HEK293T (cell line): ENCODE data around the gene SRP14.
A peak's percentile ranks its signal among the peaks of the same experiment; 100 is the strongest.
"Not testable (repeated sequence)": the region's sequence is repeated elsewhere in the genome, so short reads cannot be mapped to it uniquely, and the experiment has no call there.

Experiments
- CTCF ChIA-PET: fragments of 350-600 bp; formaldehyde crosslinking; extraction: SDS; loops from one replicate; lab custom pipeline; 2021; ENCODE audit warnings: antibody characterized with exemption, inconsistent platforms; lab: Yijun Ruan, JAX
- POLR2A ChIA-PET: fragments of 350-600 bp; formaldehyde crosslinking; extraction: SDS; loops from one replicate; lab custom pipeline; 2020; ENCODE audit warnings: antibody characterized with exemption, inconsistent platforms; lab: Yijun Ruan, JAX
- DNase-seq: peaks from one replicate; pipeline ENCODE4 v3.0.0; 2012; ENCODE audit warnings: mixed read lengths; ENCODE audit errors: extremely low spot score
- ARNT ChIP-seq: fragments of 450-650 bp; IDR thresholded peaks from 2 replicates; pipeline ENCODE4 v1.6.1; 2017; ENCODE audit warnings: mild to moderate bottlenecking
- BHLHE40 ChIP-seq: fragments of 450-650 bp; IDR thresholded peaks from 2 replicates; pipeline ENCODE4 v1.6.1; 2016; ENCODE audit warnings: mild to moderate bottlenecking, moderate library complexity, borderline replicate concordance
- CTBP1 ChIP-seq: fragments of 450-650 bp; IDR thresholded peaks from 2 replicates; pipeline ENCODE4 v1.6.1; 2016; ENCODE audit warnings: borderline replicate concordance
- ELF4 ChIP-seq: fragments of 450-650 bp; IDR thresholded peaks from 2 replicates; pipeline ENCODE4 v1.6.1; 2017; ENCODE audit warnings: antibody characterized with exemption
- FOXA1 ChIP-seq: fragments of 450-650 bp; IDR thresholded peaks from 2 replicates; pipeline ENCODE4 v1.6.1; 2016; ENCODE audit warnings: mild to moderate bottlenecking
- FOXK2 ChIP-seq: fragments of 450-650 bp; IDR thresholded peaks from 2 replicates; pipeline ENCODE4 v1.6.1; 2016; ENCODE audit warnings: mild to moderate bottlenecking
- FOXM1 ChIP-seq: fragments of 450-650 bp; IDR thresholded peaks from 2 replicates; pipeline ENCODE4 v1.6.1; 2017; ENCODE audit warnings: mild to moderate bottlenecking, borderline replicate concordance
- HDGF ChIP-seq: fragments of 450-650 bp; IDR thresholded peaks from 2 replicates; pipeline ENCODE4 v1.6.1; 2017; ENCODE audit warnings: antibody characterized with exemption, borderline replicate concordance
- L3MBTL2 ChIP-seq: fragments of 450-650 bp; conservative IDR thresholded peaks from 2 replicates; pipeline ENCODE4 v1.6.1; 2016; ENCODE audit warnings: mild to moderate bottlenecking
- LEF1 ChIP-seq: fragments of 450-650 bp; IDR thresholded peaks from 2 replicates; pipeline ENCODE4 v1.6.1; 2017; ENCODE audit warnings: mild to moderate bottlenecking, borderline replicate concordance
- NFRKB ChIP-seq: fragments of 450-650 bp; IDR thresholded peaks from 2 replicates; pipeline ENCODE4 v1.6.1; 2016; ENCODE audit warnings: mild to moderate bottlenecking, moderate library complexity
- PKNOX1 ChIP-seq: fragments of 450-650 bp; IDR thresholded peaks from 2 replicates; pipeline ENCODE4 v1.6.1; 2016
- SP1 ChIP-seq: fragments of 450-650 bp; IDR thresholded peaks from 2 replicates; pipeline ENCODE4 v1.6.1; 2017
- SUZ12 ChIP-seq: fragments of 450-650 bp; IDR thresholded peaks from 2 replicates; pipeline ENCODE4 v1.6.1; 2016; ENCODE audit warnings: mild to moderate bottlenecking
- TARDBP ChIP-seq: fragments of 450-650 bp; IDR thresholded peaks from 2 replicates; pipeline ENCODE4 v1.6.1; 2016
- ZNF384 ChIP-seq: fragments of 450-650 bp; IDR thresholded peaks from 2 replicates; pipeline ENCODE4 v1.6.1; 2016

The SRP14 gene

DNA sequence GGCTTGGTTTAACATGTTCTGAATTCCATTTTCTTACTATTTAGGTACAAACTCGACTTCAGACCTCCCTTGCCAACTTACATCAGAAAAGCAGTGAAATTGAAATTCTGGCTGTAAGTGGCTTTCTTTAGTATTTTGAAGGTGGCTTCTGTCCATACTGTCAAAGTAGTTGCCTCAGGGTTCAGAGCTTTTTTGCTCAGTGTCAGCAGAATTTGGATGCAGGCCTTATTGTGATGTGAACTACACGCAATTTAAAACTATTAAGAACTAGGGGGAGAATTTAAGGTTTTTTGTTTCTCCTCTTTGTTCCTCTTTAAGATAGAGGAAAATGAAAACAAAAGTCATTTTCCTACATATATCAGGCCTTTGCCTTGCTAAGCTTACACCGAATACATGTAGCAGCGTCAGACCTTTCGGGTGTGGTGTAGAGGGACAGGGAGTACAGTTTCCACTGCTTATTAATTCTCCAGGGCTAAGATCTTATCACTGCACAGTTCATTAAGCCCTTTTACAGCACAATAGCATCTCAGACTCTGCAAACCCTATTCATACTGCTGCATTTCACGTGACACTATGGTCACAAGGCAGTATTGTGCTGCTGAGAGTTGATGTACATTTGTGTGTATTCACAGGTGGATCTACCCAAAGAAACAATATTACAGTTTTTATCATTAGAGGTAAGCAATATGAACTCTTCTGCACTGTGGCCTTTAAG, 6.7 kb downstream of the SRP14 start:
- no peak for TF ChIP-seq PKNOX1
- no peak for TF ChIP-seq SP1
- TF ChIP-seq FOXK2 = no peak
- no peak for TF ChIP-seq CTBP1
- TF ChIP-seq L3MBTL2 = no peak
- no peak for TF ChIP-seq HDGF
- no peak for DNase-seq
- ChIA-PET CTCF (interaction anchor here (0.6 kb wide), 1 partner anchor 63 kb away, joined by 10 read pairs; no protein-coding TSS in a partner anchor), POLR2A (no interaction called here)

- CTCF ChIA-PET = no interaction called here
- POLR2A ChIA-PET = no interaction called here
Measured at GRCh38 chr15:40031300-40031699, 7.7 kb downstream of the SRP14 start.

GRCh38 chr15:40029979-40030893, 8.7 kb downstream of the SRP14 start:
- POLR2A ChIA-PET = interaction anchor here (1.0 kb wide), 1 partner anchor 96 kb away, joined by 3 read pairs; no protein-coding TSS in a partner anchor
- CTCF ChIA-PET = interaction anchor here (1.0 kb wide), 1 partner anchor 280 kb away, joined by 3 read pairs; no protein-coding TSS in a partner anchor
- TF ChIP-seq SP1 = no peak
- TF ChIP-seq ARNT = no peak
- TF ChIP-seq ELF4 = no peak
- TF ChIP-seq SUZ12 = no peak
- no peak for TF ChIP-seq FOXA1
- DNase-seq = peak; percentile 24

More at GRCh38 chr15:40031300-40031699, 7.7 kb downstream of the SRP14 start:
- TF ChIP-seq LEF1 (no peak), FOXA1 (no peak)
- no peak for DNase-seq

DNA sequence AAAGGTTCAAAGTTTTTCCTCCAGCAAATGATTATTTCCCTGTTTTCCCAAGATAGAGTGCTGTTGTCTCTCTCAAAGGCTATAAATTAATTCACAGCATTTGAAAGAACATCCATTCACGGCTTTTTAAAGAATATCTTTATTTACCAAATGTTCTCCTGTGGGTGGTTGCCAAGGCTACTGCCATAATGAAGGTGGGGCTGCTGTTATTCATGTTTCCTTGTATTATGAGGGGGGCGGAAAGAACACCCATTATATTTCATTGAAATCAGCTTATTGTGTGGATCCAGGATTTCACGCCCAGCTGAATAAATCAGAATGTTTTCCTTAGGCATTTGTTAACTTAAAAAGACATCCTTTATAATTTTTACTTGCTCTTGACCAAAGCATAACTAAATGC, 10.1 kb downstream of the SRP14 start:
- POLR2A ChIA-PET = no interaction called here
- no peak for DNase-seq
- TF ChIP-seq FOXA1 = no peak
- TF ChIP-seq ZNF384 = no peak
- no peak for TF ChIP-seq TARDBP
- no peak for TF ChIP-seq ARNT
- no peak for TF ChIP-seq SP1
- CTCF ChIA-PET = interaction anchor here (0.6 kb wide), 1 partner anchor 9 kb away, joined by 3 read pairs; no protein-coding TSS in a partner anchor

- no peak for TF ChIP-seq SUZ12
- no peak for TF ChIP-seq NFRKB
- no peak for TF ChIP-seq CTBP1
- CTCF ChIA-PET = no interaction called here
- DNase-seq = no peak
- POLR2A ChIA-PET = no interaction called here
Measured at GRCh38 chr15:40028193-40028592, 10.8 kb downstream of the SRP14 start.

DNA sequence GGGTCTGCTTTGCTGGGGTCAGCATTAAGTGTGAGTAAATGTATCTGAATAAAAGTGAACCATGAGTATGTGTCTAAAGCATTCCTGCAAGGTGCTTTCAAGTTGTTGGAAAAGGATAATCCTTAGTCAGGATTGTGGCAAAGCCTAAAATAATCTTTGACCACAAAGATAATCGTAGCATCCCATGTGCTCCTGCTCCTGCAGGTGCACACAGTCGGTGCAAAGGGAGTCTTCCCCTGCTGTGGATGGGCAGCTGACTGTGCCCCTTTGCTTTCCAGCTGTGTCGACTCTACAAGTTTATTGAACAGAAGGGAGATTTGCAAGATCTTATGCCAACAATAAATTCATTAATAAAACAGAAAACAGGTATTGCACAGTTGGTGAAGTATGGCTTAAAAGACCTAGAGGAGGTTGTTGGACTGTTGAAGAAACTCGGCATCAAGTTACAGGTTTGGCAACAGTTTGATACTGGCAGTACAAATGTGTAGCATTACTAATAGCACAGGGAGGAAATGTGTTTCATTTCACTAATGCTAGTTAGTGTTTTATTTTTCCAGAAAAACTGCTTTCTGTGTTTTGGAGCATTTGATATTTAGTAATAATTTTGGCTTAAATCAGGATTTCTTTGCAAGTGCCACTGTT, 22.6 kb downstream of the SRP14 start:
- DNase-seq = no peak
- TF ChIP-seq L3MBTL2 (no peak), FOXA1 (no peak), FOXK2 (no peak), ELF4 (no peak), SUZ12 (no peak), LEF1 (no peak), CTBP1 (no peak), HDGF (no peak), BHLHE40 (no peak), PKNOX1 (no peak), FOXM1 (no peak), ARNT (no peak)
- CTCF ChIA-PET = no interaction called here
- POLR2A ChIA-PET = no interaction called here

DNA sequence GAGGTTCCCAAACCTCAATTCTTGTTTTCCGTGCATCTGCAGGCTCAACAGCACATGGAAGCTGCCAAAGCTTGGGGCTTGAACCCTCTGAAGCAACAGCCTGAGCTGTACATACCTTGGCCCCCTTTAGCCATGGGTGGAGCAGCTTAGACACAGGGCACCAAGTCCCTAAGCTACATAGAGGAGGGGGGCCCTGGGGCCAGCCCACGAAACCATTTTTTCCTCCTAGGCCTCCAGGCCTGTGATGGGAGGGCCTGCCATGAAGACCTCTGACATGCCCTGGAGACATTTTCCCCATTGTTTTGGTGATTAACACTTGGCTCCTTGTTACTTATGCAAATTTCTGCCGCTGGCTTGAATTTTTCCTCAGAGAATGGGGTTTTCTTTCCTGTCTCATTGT, 24.6 kb downstream of the SRP14 start:
- no peak for DNase-seq
- ChIA-PET CTCF (no interaction called here), POLR2A (no interaction called here)
- no peak for TF ChIP-seq BHLHE40
- TF ChIP-seq ZNF384 = no peak
- TF ChIP-seq ARNT = no peak
- no peak for TF ChIP-seq SUZ12
- TF ChIP-seq FOXA1 = no peak
- TF ChIP-seq TARDBP = no peak
- TF ChIP-seq FOXM1 = no peak
- no peak for TF ChIP-seq CTBP1
- no peak for TF ChIP-seq ELF4

GRCh38 chr15:40013372-40013771, 25.6 kb downstream of the SRP14 start:
- DNase-seq, POLR2A ChIA-PET, CTCF ChIA-PET: not testable (repeated sequence)
